Measurements from ENCODE around the gene TARS3. TPM values are rescaled to one million over a fixed set of nuclear protein-coding genes. Genes with fewer than 3 reads are reported as not detected.

TARS3 gene
- total and polyA plus RNA-seq, 2 donors (not counting 1 experiment from before 2014, with no cell fraction given): 9.7 to 27.0 TPM

DNA sequence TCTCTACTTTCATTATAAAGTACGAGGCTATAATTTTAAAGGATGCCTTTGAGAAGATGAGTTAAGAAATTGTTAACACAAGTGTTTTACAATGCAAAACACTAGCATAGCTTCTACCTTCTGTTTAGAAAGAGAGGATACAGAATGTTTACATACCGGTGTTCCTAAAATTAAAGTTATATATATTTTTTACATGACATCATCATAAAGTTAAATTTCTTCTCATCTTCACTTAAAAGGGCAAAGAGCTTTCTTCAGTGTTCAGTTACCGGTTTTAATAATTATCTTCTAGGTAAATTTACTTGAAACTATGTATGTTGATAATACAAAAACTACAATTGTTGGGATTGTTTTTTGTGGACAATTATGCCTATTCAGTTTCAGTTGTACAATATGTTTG is 39.4 kb downstream of the TARS3 start:
- no peak overlapping the region for H3K27ac ChIP-seq (ENCODE audit: low read length in 2 of 2)
- CTCF ChIA-PET: no interaction called here
- DNase-seq (no peak), ATAC-seq (ENCODE audit: low read depth) (no peak)
- Mint-ChIP-seq H3K9me3 (ENCODE audit: insufficient read depth) (no peaks in the 10 kb centered on the region), H3K4me3 (no peak overlapping the region), H3K27me3 (no peaks in the 10 kb centered on the region), H3K27ac (no peak overlapping the region), H3K4me1 (no peaks in the 10 kb centered on the region)
- intact Hi-C loops (cut with micrococcal nuclease): no loop called here
- H3K27me3 ChIP-seq (replicated peaks in 1 of 4; ENCODE audit: control extremely low read depth in 1 of 4, control insufficient read depth in 3 of 4, insufficient read depth in 4 of 4, low read length in 3 of 4): no peaks in the 10 kb centered on the region
- no peak overlapping the region for H3K9ac ChIP-seq (ENCODE audit: low read length)
- POLR2A ChIA-PET: no interaction called here
- H2AFZ ChIP-seq (ENCODE audit: insufficient read depth, low read depth, low read length, poor library complexity, severe bottlenecking): no peak overlapping the region
- no peaks in the 10 kb centered on the region for H3K9me3 ChIP-seq (ENCODE audit: control extremely low read depth in 1 of 3, control insufficient read depth in 2 of 3, insufficient read depth in 1 of 3, low read length in 2 of 3)
- H3K4me2 ChIP-seq (replicated peaks; ENCODE audit: low read depth, low read length, poor library complexity, severe bottlenecking): no peak overlapping the region
- WGBS (ENCODE audit: insufficient coverage): no CpG with 5 or more reads among the region's 3 CpGs
- H3K36me3 ChIP-seq (replicated peaks in 1 of 2; ENCODE audit: control extremely low read depth in 1 of 2, control insufficient read depth in 1 of 2, extremely low read depth in 1 of 2, insufficient read depth in 2 of 2, low read length in 1 of 2): peaks cover 7 to 30% of the 10 kb centered on the region in 2 experiments
- H4K20me1 ChIP-seq (ENCODE audit: control insufficient read depth, insufficient read depth, low read length, poor library complexity, severe bottlenecking): no peaks in the 10 kb centered on the region
- no peaks in the 10 kb centered on the region for H3K79me2 ChIP-seq (ENCODE audit: control insufficient read depth, insufficient read depth, low read length)
- no peak for TF ChIP-seq EZH2 (IDR thresholded peaks at IDR 0.05; ENCODE audit: borderline replicate concordance, insufficient read depth, low read depth, low read length, poor library complexity, severe bottlenecking)
- TF ChIP-seq, protein P1, sequence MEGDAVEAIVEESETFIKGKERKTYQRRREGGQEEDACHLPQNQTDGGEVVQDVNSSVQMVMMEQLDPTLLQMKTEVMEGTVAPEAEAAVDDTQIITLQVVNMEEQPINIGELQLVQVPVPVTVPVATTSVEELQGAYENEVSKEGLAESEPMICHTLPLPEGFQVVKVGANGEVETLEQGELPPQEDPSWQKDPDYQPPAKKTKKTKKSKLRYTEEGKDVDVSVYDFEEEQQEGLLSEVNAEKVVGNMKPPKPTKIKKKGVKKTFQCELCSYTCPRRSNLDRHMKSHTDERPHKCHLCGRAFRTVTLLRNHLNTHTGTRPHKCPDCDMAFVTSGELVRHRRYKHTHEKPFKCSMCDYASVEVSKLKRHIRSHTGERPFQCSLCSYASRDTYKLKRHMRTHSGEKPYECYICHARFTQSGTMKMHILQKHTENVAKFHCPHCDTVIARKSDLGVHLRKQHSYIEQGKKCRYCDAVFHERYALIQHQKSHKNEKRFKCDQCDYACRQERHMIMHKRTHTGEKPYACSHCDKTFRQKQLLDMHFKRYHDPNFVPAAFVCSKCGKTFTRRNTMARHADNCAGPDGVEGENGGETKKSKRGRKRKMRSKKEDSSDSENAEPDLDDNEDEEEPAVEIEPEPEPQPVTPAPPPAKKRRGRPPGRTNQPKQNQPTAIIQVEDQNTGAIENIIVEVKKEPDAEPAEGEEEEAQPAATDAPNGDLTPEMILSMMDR (IDR thresholded peaks at IDR 0.05): no peak
- H3K4me3 ChIP-seq (ENCODE audit: control extremely low read depth in 1 of 5, extremely low read depth in 1 of 5, insufficient read depth in 1 of 5, low read depth in 2 of 5, low read length in 4 of 5): no peak overlapping the region
- H3K4me1 ChIP-seq (ENCODE audit: control insufficient read depth in 2 of 2, insufficient read depth in 2 of 2, low read length in 2 of 2): no peaks in the 10 kb centered on the region

DNA sequence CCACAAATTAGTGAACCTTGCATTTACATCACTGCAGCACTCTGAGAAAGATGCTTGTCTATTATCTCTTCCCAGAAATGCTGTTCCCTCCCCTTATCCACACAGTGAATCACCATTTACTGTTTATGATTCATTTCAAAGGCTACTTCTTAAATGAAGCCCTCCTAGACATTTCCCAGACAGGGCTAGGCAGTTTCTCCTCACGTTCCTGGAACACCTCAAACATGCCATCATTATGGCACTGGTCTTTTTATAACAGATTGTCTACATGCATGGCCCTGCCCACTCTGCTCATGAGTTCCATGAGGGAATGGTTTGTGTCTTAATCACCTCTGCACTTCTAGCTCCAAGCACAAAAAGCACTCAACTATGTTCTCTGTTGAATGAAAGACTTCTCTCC is 39.9 kb downstream of the TARS3 start:
- WGBS (ENCODE audit: insufficient coverage): no CpG with 5 or more reads among the region's 1 CpG
- intact Hi-C loops (cut with micrococcal nuclease): no loop called here

More for the DNA sequence above, 39.9 kb downstream of the TARS3 start:
- Mint-ChIP-seq H3K9me3 (ENCODE audit: insufficient read depth) (no peaks in the 10 kb centered on the region), H3K27ac (no peak overlapping the region), H3K4me3 (no peak overlapping the region), H3K4me1 (no peaks in the 10 kb centered on the region), H3K27me3 (no peaks in the 10 kb centered on the region)
- no peak for TF ChIP-seq EZH2 (IDR thresholded peaks at IDR 0.05; ENCODE audit: borderline replicate concordance, insufficient read depth, low read depth, low read length, poor library complexity, severe bottlenecking)
- Histone ChIP-seq H3K9ac (ENCODE audit: low read length) (no peak overlapping the region), H3K4me2 (replicated peaks; ENCODE audit: low read depth, low read length, poor library complexity, severe bottlenecking) (no peak overlapping the region), H3K27me3 (replicated peaks in 1 of 4; ENCODE audit: control extremely low read depth in 1 of 4, control insufficient read depth in 3 of 4, insufficient read depth in 4 of 4, low read length in 3 of 4) (no peaks in the 10 kb centered on the region), H2AFZ (ENCODE audit: insufficient read depth, low read depth, low read length, poor library complexity, severe bottlenecking) (no peak overlapping the region), H3K36me3 (replicated peaks in 1 of 2; ENCODE audit: control extremely low read depth in 1 of 2, control insufficient read depth in 1 of 2, extremely low read depth in 1 of 2, insufficient read depth in 2 of 2, low read length in 1 of 2) (peaks cover 7 to 35% of the 10 kb centered on the region in 2 experiments), H3K4me3 (ENCODE audit: control extremely low read depth in 1 of 5, extremely low read depth in 1 of 5, insufficient read depth in 1 of 5, low read depth in 2 of 5, low read length in 4 of 5) (no peak overlapping the region), H3K4me1 (ENCODE audit: control insufficient read depth in 2 of 2, insufficient read depth in 2 of 2, low read length in 2 of 2) (no peaks in the 10 kb centered on the region), H3K9me3 (ENCODE audit: control extremely low read depth in 1 of 3, control insufficient read depth in 2 of 3, insufficient read depth in 1 of 3, low read length in 2 of 3) (no peaks in the 10 kb centered on the region), H3K27ac (ENCODE audit: low read length in 2 of 2) (no peak overlapping the region), H3K79me2 (ENCODE audit: control insufficient read depth, insufficient read depth, low read length) (no peaks in the 10 kb centered on the region), H4K20me1 (ENCODE audit: control insufficient read depth, insufficient read depth, low read length, poor library complexity, severe bottlenecking) (no peaks in the 10 kb centered on the region)
- no peak for ATAC-seq (ENCODE audit: low read depth)
- ChIA-PET POLR2A (no interaction called here), CTCF (no interaction called here)
- DNase-seq: no peak
